Upper lobe of left lung (tissue), 4 donors: Measurements from ENCODE around the gene CCM2.

ENCODE experiments used
- EP300 ChIP-seq, 4 donors: sonication (generic); formaldehyde crosslinking; IDR thresholded peaks; one replicate each; pipeline ENCODE4 v1.5.1; 2017; ENCODE audit warnings: antibody characterized with exemption in 4 of 4, control low read depth in 2 of 4
- POLR2AphosphoS5 ChIP-seq, 2 donors: sonication (generic); formaldehyde crosslinking; IDR thresholded peaks; one replicate each; pipeline ENCODE4 v1.5.1; 2017; ENCODE audit warnings: antibody characterized with exemption in 2 of 2
- TF ChIP-seq, protein P1 (sequence below), 6 experiments: fragments of 450-650 bp in 4 of 6; fragments of 200-600 bp in 2 of 6; sonication (generic) in 2 of 6; IDR thresholded peaks; one replicate each; pipeline ENCODE4 v1.5.1; 2016 to 2019; ENCODE audit warnings: antibody characterized with exemption in 6 of 6

DNA sequence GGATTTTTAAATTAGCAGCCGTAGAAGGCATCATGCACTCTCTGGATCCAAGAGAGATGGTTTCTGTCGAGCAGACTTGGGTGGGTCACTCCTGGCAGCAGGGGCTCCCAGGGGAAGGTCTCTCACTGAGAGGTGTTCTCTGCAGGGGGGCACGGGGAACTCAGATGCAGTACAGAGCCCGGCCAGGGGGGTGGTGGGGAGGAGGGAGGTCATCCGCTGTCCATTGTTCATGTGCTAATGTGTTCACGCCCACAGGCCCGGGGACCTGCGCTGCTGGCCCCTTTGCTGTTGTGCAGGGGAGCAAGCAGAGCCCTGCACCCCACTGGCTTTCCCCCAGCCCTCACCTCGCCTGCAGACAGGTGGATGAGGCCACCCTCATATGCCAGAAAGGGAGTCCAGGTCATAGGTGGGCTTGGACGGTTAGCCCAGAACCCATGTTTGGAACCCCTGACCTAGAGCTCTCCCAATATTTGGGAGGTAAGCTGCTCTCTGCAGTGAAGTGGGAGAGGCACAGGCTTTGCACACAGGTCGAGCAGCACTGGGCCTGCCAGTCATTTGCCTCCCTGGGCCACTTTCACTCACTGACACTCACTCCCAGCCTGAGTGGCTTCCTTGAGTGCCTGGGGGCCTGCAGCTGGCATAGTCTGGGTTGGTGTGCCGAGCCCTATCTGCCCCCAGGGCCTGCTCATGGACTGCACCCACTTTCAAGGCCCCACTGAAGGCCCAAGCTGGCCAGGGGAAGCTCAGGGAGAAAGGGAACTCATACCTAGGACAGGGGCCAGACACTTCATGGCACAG, 124.1 kb downstream of the CCM2 start:
- TF ChIP-seq, protein P1, sequence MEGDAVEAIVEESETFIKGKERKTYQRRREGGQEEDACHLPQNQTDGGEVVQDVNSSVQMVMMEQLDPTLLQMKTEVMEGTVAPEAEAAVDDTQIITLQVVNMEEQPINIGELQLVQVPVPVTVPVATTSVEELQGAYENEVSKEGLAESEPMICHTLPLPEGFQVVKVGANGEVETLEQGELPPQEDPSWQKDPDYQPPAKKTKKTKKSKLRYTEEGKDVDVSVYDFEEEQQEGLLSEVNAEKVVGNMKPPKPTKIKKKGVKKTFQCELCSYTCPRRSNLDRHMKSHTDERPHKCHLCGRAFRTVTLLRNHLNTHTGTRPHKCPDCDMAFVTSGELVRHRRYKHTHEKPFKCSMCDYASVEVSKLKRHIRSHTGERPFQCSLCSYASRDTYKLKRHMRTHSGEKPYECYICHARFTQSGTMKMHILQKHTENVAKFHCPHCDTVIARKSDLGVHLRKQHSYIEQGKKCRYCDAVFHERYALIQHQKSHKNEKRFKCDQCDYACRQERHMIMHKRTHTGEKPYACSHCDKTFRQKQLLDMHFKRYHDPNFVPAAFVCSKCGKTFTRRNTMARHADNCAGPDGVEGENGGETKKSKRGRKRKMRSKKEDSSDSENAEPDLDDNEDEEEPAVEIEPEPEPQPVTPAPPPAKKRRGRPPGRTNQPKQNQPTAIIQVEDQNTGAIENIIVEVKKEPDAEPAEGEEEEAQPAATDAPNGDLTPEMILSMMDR (IDR thresholded peaks at IDR 0.05): no peak
- TF ChIP-seq POLR2AphosphoS5 (IDR thresholded peaks at IDR 0.05) (no peak), EP300 (IDR thresholded peaks at IDR 0.05) (no peak)
